OCI-LY1 (cell line): ENCODE data around the gene WDFY2.
"Not testable (repeated sequence)": the region's sequence is repeated elsewhere in the genome, so short reads cannot be mapped to it uniquely, and the experiment has no call there.

Experiments
- H2AFZ ChIP-seq: fragments of 200-600 bp; sonication (generic), shearing (Covaris generic); 2 replicates; pipeline ENCODE4 v1.6.0; 2014; ENCODE audit warnings: antibody characterized with exemption, mild to moderate bottlenecking, low read length
- H3F3A ChIP-seq: fragments of 200-600 bp; sonication (generic), shearing (Covaris generic); 2 replicates; pipeline ENCODE4 v1.6.0; 2014; ENCODE audit warnings: mild to moderate bottlenecking, antibody characterized with exemption, low read length, moderate library complexity; ENCODE audit not compliant: insufficient read depth
- H3K27ac ChIP-seq: fragments of 200-600 bp; sonication (generic); 2 replicates; pipeline ENCODE4 v1.5.1; 2014; ENCODE audit warnings: low read length, mixed run types, mild to moderate bottlenecking, low read depth; ENCODE audit not compliant: poor library complexity, severe bottlenecking
- H3K27me3 ChIP-seq: fragments of 200-600 bp; sonication (generic); 2 replicates; pipeline ENCODE4 v1.6.0; 2014; ENCODE audit warnings: antibody characterized with exemption, mild to moderate bottlenecking, low read length, moderate library complexity; ENCODE audit not compliant: insufficient read depth
- H3K36me3 ChIP-seq: fragments of 200-600 bp; sonication (generic); 2 replicates; pipeline ENCODE4 v1.6.1; 2014; ENCODE audit warnings: mild to moderate bottlenecking, antibody characterized with exemption, low read length, moderate library complexity, mixed read lengths; ENCODE audit not compliant: insufficient read depth
- H3K4me1 ChIP-seq: fragments of 200-600 bp; sonication (generic); 2 replicates; pipeline ENCODE4 v1.5.1; 2014; ENCODE audit warnings: mild to moderate bottlenecking, low read length, moderate library complexity; ENCODE audit not compliant: insufficient read depth, severe bottlenecking
- H3K4me2 ChIP-seq: fragments of 200-600 bp; sonication (generic), shearing (Covaris generic); 2 replicates; pipeline ENCODE4 v1.6.1; 2014; ENCODE audit warnings: low read length
- H3K4me3 ChIP-seq: fragments of 200-600 bp; sonication (generic); 2 replicates; pipeline ENCODE4 v1.5.1; 2014; ENCODE audit warnings: low read length, low read depth, mild to moderate bottlenecking, mixed read lengths; ENCODE audit not compliant: poor library complexity, severe bottlenecking
- H3K79me2 ChIP-seq: fragments of 200-600 bp; shearing (Covaris generic); 2 replicates; pipeline ENCODE4 v1.6.1; 2016; ENCODE audit warnings: mixed run types, low read length, mixed read lengths; ENCODE audit not compliant: insufficient read depth
- H3K9ac ChIP-seq: fragments of 200-600 bp; sonication (generic), shearing (Covaris generic); 2 replicates; pipeline ENCODE4 v1.6.1; 2014; ENCODE audit warnings: mild to moderate bottlenecking, low read length, mixed read lengths
- H3K9me2 ChIP-seq: fragments of 200-600 bp; sonication (generic), shearing (Covaris generic); 2 replicates; pipeline ENCODE4 v1.6.1; 2014; ENCODE audit warnings: low read depth, mild to moderate bottlenecking, low read length, mixed read lengths
- H3K9me3 ChIP-seq: fragments of 200-600 bp; shearing (Covaris generic); 2 replicates; pipeline ENCODE4 v1.6.1; 2014; ENCODE audit warnings: low read length, mixed read lengths
- H4K20me1 ChIP-seq: fragments of 200-600 bp; sonication (generic), shearing (Covaris generic); 2 replicates; pipeline ENCODE4 v1.6.0; 2016; ENCODE audit warnings: mild to moderate bottlenecking, low read length; ENCODE audit not compliant: insufficient read depth
- CTCF ChIP-seq: fragments of 200-600 bp; sonication (generic), shearing (Covaris generic); IDR thresholded peaks from 2 replicates; pipeline ENCODE4 v1.5.1; 2017; ENCODE audit warnings: mild to moderate bottlenecking, antibody characterized with exemption, low read length, moderate library complexity, mixed read lengths
- EZH2 ChIP-seq: fragments of 200-600 bp; sonication (generic), shearing (Covaris generic); IDR thresholded peaks from 2 replicates; pipeline ENCODE4 v1.8.0; 2017; ENCODE audit warnings: borderline replicate concordance, mixed run types, mild to moderate bottlenecking, antibody characterized with exemption, low read length, moderate library complexity, mixed read lengths

WDFY2 gene

GRCh38 chr13:51590231-51590970 lies 6.1 kb downstream of the WDFY2 start:
- Histone ChIP-seq H3K27ac (no peak overlapping the region), H3F3A (no peaks in the 10 kb centered on the region), H3K4me1 (peaks cover 7% of the 10 kb centered on the region), H3K36me3 (no peaks in the 10 kb centered on the region; the same call in 1 of the 2 replicates), H3K4me3 (no peak overlapping the region), H3K4me2 (no peak overlapping the region), H3K9ac (no peak overlapping the region), H3K9me2 (no peaks in the 10 kb centered on the region), H3K27me3 (no peaks in the 10 kb centered on the region; the same call in 1 of the 2 replicates), H2AFZ (no peak overlapping the region), H3K9me3 (no peaks in the 10 kb centered on the region), H3K79me2 (no peaks in the 10 kb centered on the region), H4K20me1 (0 out of 2 replicates have a peak, but pooled peaks cover 2% of the 10 kb centered on the region)
- TF ChIP-seq CTCF (no peak), EZH2 (no peak)

GRCh38 chr13:51590971-51591627 lies 6.8 kb downstream of the WDFY2 start:
- Histone ChIP-seq H3F3A (no peaks in the 10 kb centered on the region), H3K9ac (no peak overlapping the region), H3K9me2 (no peaks in the 10 kb centered on the region), H3K36me3 (no peaks in the 10 kb centered on the region; the same call in 1 of the 2 replicates), H3K27ac (no peak overlapping the region), H2AFZ (no peak overlapping the region), H3K4me2 (no peak overlapping the region), H3K4me3 (no peak overlapping the region), H3K27me3 (no peaks in the 10 kb centered on the region), H3K4me1 (peaks cover under 1% of the 10 kb centered on the region), H3K79me2 (no peaks in the 10 kb centered on the region), H3K9me3 (no peaks in the 10 kb centered on the region), H4K20me1 (0 out of 2 replicates have a peak, but pooled peaks cover 2% of the 10 kb centered on the region)
- TF ChIP-seq EZH2 (no peak), CTCF (no peak)

- H3K4me3 ChIP-seq, H3F3A ChIP-seq, H3K9me2 ChIP-seq, H3K4me1 ChIP-seq, H3K27ac ChIP-seq, H3K79me2 ChIP-seq, H3K4me2 ChIP-seq, H4K20me1 ChIP-seq, H3K9me3 ChIP-seq, H3K27me3 ChIP-seq, H2AFZ ChIP-seq, H3K9ac ChIP-seq, H3K36me3 ChIP-seq: not testable (repeated sequence)
Measured at GRCh38 chr13:51591938-51592337, 7.7 kb downstream of the WDFY2 start.
